ENCODE data around the gene PGAM5. TPM values are rescaled to one million over a fixed set of nuclear protein-coding genes. Genes with fewer than 3 reads are reported as not detected.

Gene PGAM5
- total RNA-seq, 3 donors from 2014 or later = 25.5 to 38.9 (median 30.9) TPM

- H3K9me3 ChIP-seq = no peaks in the 10 kb centered on the region
- intact Hi-C loops (cut with DNase I, micrococcal nuclease) = no loop called here
- DNase-seq = no peak
- H3K36me3 ChIP-seq (ENCODE audit: low read depth) = peaks cover 9% of the 10 kb centered on the region
- H3K4me1 ChIP-seq (ENCODE audit: low read depth) = peaks cover 6% of the 10 kb centered on the region
- no peak for ATAC-seq
- H3K4me3 ChIP-seq = no peak overlapping the region
- TF ChIP-seq, protein P1, sequence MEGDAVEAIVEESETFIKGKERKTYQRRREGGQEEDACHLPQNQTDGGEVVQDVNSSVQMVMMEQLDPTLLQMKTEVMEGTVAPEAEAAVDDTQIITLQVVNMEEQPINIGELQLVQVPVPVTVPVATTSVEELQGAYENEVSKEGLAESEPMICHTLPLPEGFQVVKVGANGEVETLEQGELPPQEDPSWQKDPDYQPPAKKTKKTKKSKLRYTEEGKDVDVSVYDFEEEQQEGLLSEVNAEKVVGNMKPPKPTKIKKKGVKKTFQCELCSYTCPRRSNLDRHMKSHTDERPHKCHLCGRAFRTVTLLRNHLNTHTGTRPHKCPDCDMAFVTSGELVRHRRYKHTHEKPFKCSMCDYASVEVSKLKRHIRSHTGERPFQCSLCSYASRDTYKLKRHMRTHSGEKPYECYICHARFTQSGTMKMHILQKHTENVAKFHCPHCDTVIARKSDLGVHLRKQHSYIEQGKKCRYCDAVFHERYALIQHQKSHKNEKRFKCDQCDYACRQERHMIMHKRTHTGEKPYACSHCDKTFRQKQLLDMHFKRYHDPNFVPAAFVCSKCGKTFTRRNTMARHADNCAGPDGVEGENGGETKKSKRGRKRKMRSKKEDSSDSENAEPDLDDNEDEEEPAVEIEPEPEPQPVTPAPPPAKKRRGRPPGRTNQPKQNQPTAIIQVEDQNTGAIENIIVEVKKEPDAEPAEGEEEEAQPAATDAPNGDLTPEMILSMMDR (IDR thresholded peaks at IDR 0.05) = no peak
These were observed 5.7 kb downstream of the PGAM5 start for GRCh38 chr12:132716356-132716755.

- TF ChIP-seq, protein P1 (IDR thresholded peaks at IDR 0.05) = no peak
- H3K9me3 ChIP-seq = no peaks in the 10 kb centered on the region
- H3K4me3 ChIP-seq = no peak overlapping the region
- intact Hi-C loops (cut with DNase I, micrococcal nuclease) = no loop called here
- no peaks in the 10 kb centered on the region for H3K4me1 ChIP-seq (ENCODE audit: low read depth)
- ATAC-seq (no peak), DNase-seq (no peak)
- H3K36me3 ChIP-seq (ENCODE audit: low read depth) = peaks cover 9% of the 10 kb centered on the region
These were observed 6.4 kb downstream of the PGAM5 start for GRCh38 chr12:132717011-132717410.

GRCh38 chr12:132717531-132718387, 7.1 kb downstream of the PGAM5 start:
- Histone ChIP-seq H3K4me3 (no peak overlapping the region), H3K4me1 (ENCODE audit: low read depth) (no peaks in the 10 kb centered on the region), H3K9me3 (no peaks in the 10 kb centered on the region), H3K36me3 (ENCODE audit: low read depth) (peaks cover 9% of the 10 kb centered on the region)
- intact Hi-C loops (cut with DNase I, micrococcal nuclease) = no loop called here
- DNase-seq (no peak), ATAC-seq (no peak)
- TF ChIP-seq, protein P1 (IDR thresholded peaks at IDR 0.05) = no peak

- TF ChIP-seq, protein P1 (IDR thresholded peaks at IDR 0.05) = no peak
- no peak for DNase-seq
- no peaks in the 10 kb centered on the region for H3K9me3 ChIP-seq
- H3K36me3 ChIP-seq (ENCODE audit: low read depth) = peaks cover 16% of the 10 kb centered on the region
- intact Hi-C loops (cut with DNase I, micrococcal nuclease) = no loop called here
- no peak for ATAC-seq
- no peak overlapping the region for H3K4me3 ChIP-seq
- H3K4me1 ChIP-seq (ENCODE audit: low read depth) = no peaks in the 10 kb centered on the region
These were observed 8.0 kb downstream of the PGAM5 start for GRCh38 chr12:132718644-132719043.

GRCh38 chr12:132719141-132719953, 8.7 kb downstream of the PGAM5 start:
- TF ChIP-seq, protein P1 (IDR thresholded peaks at IDR 0.05) = no peak
- intact Hi-C loops (cut with DNase I, micrococcal nuclease) = no loop called here
- ATAC-seq = no peak

More at GRCh38 chr12:132719141-132719953, 8.7 kb downstream of the PGAM5 start:
- Histone ChIP-seq H3K36me3 (ENCODE audit: low read depth) (peaks cover 16% of the 10 kb centered on the region), H3K4me1 (ENCODE audit: low read depth) (no peaks in the 10 kb centered on the region), H3K4me3 (no peak overlapping the region), H3K9me3 (no peaks in the 10 kb centered on the region)
- no peak for DNase-seq

All from mucosa of descending colon (tissue), 3 donors.